Ascending aorta (tissue), 2 donors: ENCODE measurements around the gene BCL3. TPM values are rescaled to one million over a fixed set of nuclear protein-coding genes. Genes with fewer than 3 reads are reported as not detected.

ENCODE experiments used
- DNase-seq, 2 donors: peaks; one replicate each; pipeline ENCODE4 v3.0.0-alpha.2; 2019; ENCODE audit warnings: low spot score in 2 of 2
- H3K27ac ChIP-seq, 2 donors: fragments of 200-600 bp; sonication (generic); one replicate each; pipeline ENCODE4 v1.5.1; 2016 to 2017; ENCODE audit warnings: mild to moderate bottlenecking in 1 of 2
- H3K27me3 ChIP-seq: fragments of 200-600 bp; sonication (generic); one replicate; pipeline ENCODE4 v1.5.1; 2017
- H3K36me3 ChIP-seq, 2 donors: fragments of 200-600 bp; sonication (generic); one replicate each; pipeline ENCODE4 v1.5.1; 2016
- H3K4me1 ChIP-seq, 2 donors: fragments of 200-600 bp; sonication (generic); one replicate each; pipeline ENCODE4 v1.5.1; 2016 to 2017; ENCODE audit warnings: mild to moderate bottlenecking in 1 of 2
- H3K4me3 ChIP-seq, 2 donors: fragments of 200-600 bp; sonication (generic); one replicate each; pipeline ENCODE4 v1.5.1; 2016 to 2017; ENCODE audit warnings: mild to moderate bottlenecking in 1 of 2
- H3K9me3 ChIP-seq, 2 donors: fragments of 200-600 bp; sonication (generic); one replicate each; pipeline ENCODE4 v1.5.1; 2016
- CTCF ChIP-seq, 3 experiments: fragments of 200-600 bp in 2 of 3; fragments of 450-650 bp in 1 of 3; sonication (generic) in 2 of 3; IDR thresholded peaks; one replicate each; pipeline ENCODE4 v1.5.1; 2016 to 2019; ENCODE audit warnings: antibody characterized with exemption in 3 of 3, mild to moderate bottlenecking in 1 of 3, moderate library complexity in 1 of 3
- intact Hi-C: fragments of 100-400 bp; cut with DNase I; formaldehyde crosslinking; loops from one replicate; pipeline ENCODE4 v1.15.1; 2023
- total RNA-seq: library from RNA; depleted of rRNA; stranded (reverse); fragments of >200 nt; gene quantifications from one replicate; pipeline ENCODE4 v1.1.0, GENCODE V29; 2016

Gene BCL3
- total RNA-seq, 1 donor from 2014 or later: 66.2 TPM

GRCh38 chr19:44710483-44710882 lies 38.0 kb upstream of the BCL3 start:
- intact Hi-C loops: no loop called here
- Histone ChIP-seq H3K9me3 (no peaks in the 10 kb centered on the region), H3K4me1 (no peaks in the 10 kb centered on the region), H3K27me3 (no peaks in the 10 kb centered on the region), H3K27ac (no peak overlapping the region), H3K4me3 (no peak overlapping the region), H3K36me3 (no peaks in the 10 kb centered on the region)
- no peak for TF ChIP-seq CTCF (IDR thresholded peaks at IDR 0.05)
- no peak for DNase-seq

GRCh38 chr19:44712864-44713515 lies 35.5 kb upstream of the BCL3 start:
- H3K36me3 ChIP-seq: no peaks in the 10 kb centered on the region
- peaks cover 0 to 3% of the 10 kb centered on the region in 2 donors for H3K4me1 ChIP-seq
- H3K27ac ChIP-seq: no peak overlapping the region
- no peaks in the 10 kb centered on the region for H3K9me3 ChIP-seq
- no peak for TF ChIP-seq CTCF (IDR thresholded peaks at IDR 0.05)
- no peaks in the 10 kb centered on the region for H3K27me3 ChIP-seq
- no peak for DNase-seq
- intact Hi-C loops: no loop called here
- no peak overlapping the region for H3K4me3 ChIP-seq

DNA sequence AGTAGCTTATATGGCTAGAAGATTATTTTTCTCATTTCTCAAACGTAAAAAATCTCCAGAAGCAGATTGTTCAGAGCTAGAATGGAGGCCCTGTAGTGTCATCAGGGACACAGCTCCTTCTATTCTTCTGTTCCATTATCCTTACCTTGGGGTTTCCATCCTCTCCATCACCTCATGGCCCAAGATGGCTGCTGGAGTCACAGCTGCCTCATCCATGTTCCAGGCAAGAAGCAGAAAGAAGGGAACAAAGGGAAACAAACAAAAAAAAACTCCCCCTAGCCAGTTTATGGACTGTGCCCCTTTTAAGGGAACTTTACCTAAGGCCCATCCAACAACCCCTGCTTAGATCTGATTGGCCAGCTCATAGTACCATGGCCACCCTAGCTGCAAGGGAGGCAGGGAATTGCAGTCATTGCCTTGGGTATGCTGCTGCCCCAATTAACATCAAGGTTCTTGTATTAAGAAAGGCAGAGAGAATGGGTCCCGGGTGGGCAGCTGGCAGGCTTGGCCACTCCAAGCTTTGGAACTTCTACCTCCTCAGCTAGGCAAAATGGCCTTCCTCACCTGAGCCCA lies 33.8 kb upstream of the BCL3 start:
- Histone ChIP-seq H3K27ac (no peak overlapping the region), H3K27me3 (no peaks in the 10 kb centered on the region), H3K9me3 (no peaks in the 10 kb centered on the region), H3K36me3 (no peaks in the 10 kb centered on the region), H3K4me3 (no peak overlapping the region), H3K4me1 (peaks cover 5 to 17% of the 10 kb centered on the region in 2 donors)
- no peak for TF ChIP-seq CTCF (IDR thresholded peaks at IDR 0.05)
- no peak for DNase-seq
- intact Hi-C loops: loop anchor here (5.0 kb wide), 1 partner anchor 133 kb away; the partner anchor contains the start of gene NECTIN2

DNA sequence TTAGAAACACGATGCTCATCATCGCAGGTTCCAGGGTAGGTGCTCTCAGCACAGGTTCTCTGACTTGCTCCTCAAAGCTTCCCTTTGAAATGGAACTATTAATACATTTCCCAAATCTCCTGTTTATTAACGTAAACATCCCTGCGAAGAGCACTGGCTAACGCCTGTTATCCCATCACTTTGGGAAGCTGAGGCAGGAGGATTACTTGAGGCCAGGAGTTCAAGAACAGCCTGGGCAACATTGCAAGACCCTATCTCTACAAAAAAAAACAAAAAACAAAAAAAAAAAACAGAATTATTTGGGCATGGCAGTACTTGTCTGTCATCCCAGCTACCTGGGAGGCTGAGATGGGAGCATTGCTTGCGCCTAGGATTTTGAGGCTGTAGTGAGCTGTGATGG lies 30.9 kb upstream of the BCL3 start:
- intact Hi-C loops: loop anchor here (1.0 to 5.0 kb wide), 2 partner anchors 28 to 130 kb away; partner anchors contain the start of gene NECTIN2
- no peak for TF ChIP-seq CTCF (IDR thresholded peaks at IDR 0.05)
- H3K27ac ChIP-seq: peak overlapping the region in 1 of 2 donors; percentile 85

GRCh38 chr19:44718441-44719261 lies 29.9 kb upstream of the BCL3 start:
- intact Hi-C loops: loop anchor here (1.0 to 5.0 kb wide), 2 partner anchors 29 to 129 kb away; partner anchors contain the start of gene NECTIN2
- peak in 1 of 2 donors; percentile 84 for DNase-seq
- H3K36me3 ChIP-seq: no peaks in the 10 kb centered on the region
- peak overlapping the region; percentile 7 to 47 for H3K4me3 ChIP-seq
- no peaks in the 10 kb centered on the region for H3K27me3 ChIP-seq
- TF ChIP-seq CTCF (IDR thresholded peaks at IDR 0.05): no peak
- H3K4me1 ChIP-seq: peaks cover 5 to 22% of the 10 kb centered on the region in 2 donors
- no peaks in the 10 kb centered on the region for H3K9me3 ChIP-seq
- H3K27ac ChIP-seq: peak overlapping the region; percentile 67 to 85

More for the DNA sequence above, 30.9 kb upstream of the BCL3 start:
- Histone ChIP-seq H3K36me3 (no peaks in the 10 kb centered on the region), H3K9me3 (no peaks in the 10 kb centered on the region), H3K4me1 (peaks cover 5 to 22% of the 10 kb centered on the region in 2 donors), H3K27me3 (no peaks in the 10 kb centered on the region), H3K4me3 (no peak overlapping the region)
- DNase-seq: no peak
